Ovary (tissue), 9 donors: ENCODE results near the gene NOTCH4. TPM values are rescaled to one million over a fixed set of nuclear protein-coding genes. Genes with fewer than 3 reads are reported as not detected.

ENCODE experiments used
- DNase-seq, 5 donors: peaks; one replicate each; pipeline ENCODE4 v3.0.0-alpha.2; 2019 to 2020
- H3K27ac ChIP-seq, 2 donors: fragments of 200-600 bp; one replicate each; pipeline versions ENCODE4 v1.5.1 to v1.8.0; 2019 to 2022
- H3K27me3 ChIP-seq: fragments of 200-600 bp; one replicate; pipeline ENCODE4 v1.8.0; 2022
- H3K36me3 ChIP-seq: fragments of 200-600 bp; sonication (generic); one replicate; pipeline ENCODE4 v1.5.1; 2019
- H3K4me1 ChIP-seq: one replicate; pipeline ENCODE4 v1.8.1; 2013; ENCODE audit warnings: mild to moderate bottlenecking, moderate library complexity; ENCODE audit not compliant: insufficient read depth
- H3K4me3 ChIP-seq: fragments of 200-600 bp; sonication (generic); one replicate; pipeline ENCODE4 v1.5.1; 2017
- H3K9me3 ChIP-seq, 2 donors: fragments of 200-600 bp in 1 of 2; sonication (generic) in 1 of 2; one replicate each; pipeline versions ENCODE4 v1.5.1 to v1.8.1; 2013 to 2019; ENCODE audit warnings: mild to moderate bottlenecking in 1 of 2, moderate library complexity in 1 of 2
- EP300 ChIP-seq: sonication (generic); formaldehyde crosslinking; IDR thresholded peaks from one replicate; pipeline ENCODE4 v1.6.1; 2017; ENCODE audit warnings: antibody characterized with exemption
- POLR2A ChIP-seq: fragments of 450-650 bp; IDR thresholded peaks from one replicate; pipeline ENCODE4 v1.6.1; 2017; ENCODE audit warnings: antibody characterized with exemption, mild to moderate bottlenecking, moderate library complexity
- WGBS, 3 donors: extraction: QIAGEN DNeasy Blood & Tissue Kit in 1 of 3; methylation state at CpG; one replicate each; pipeline versions ENCODE4 v1.1.5 to v1.1.7; 2013 to 2017; 5-methylcytosine and 5-hydroxymethylcytosine counted together
- intact Hi-C, 4 donors: fragments of 100-400 bp; cut with DNase I; formaldehyde crosslinking; loops; one replicate each; pipeline versions ENCODE4 v1.11.0 to v1.15.1; 2022 to 2023
- microRNA-seq, 3 donors: library from miRNA; unstranded; fragments of <30 nt; microRNA quantifications; one replicate each; pipeline versions ENCODE4 to v1.2.0, GENCODE V29; 2019 to 2020
- polyA plus RNA-seq, 2 donors: library from polyadenylated mRNA; stranded (reverse); fragments of 200-250 nt in 1 of 2; fragments of 350-450 nt in 1 of 2; fragmentation: Illumina TruSeq in 1 of 2; extraction: RNeasy Lipid Tissue Mini Kit (QIAGEN cat#74804) in 1 of 2; gene quantifications; one replicate each; pipeline ENCODE4 v1.2.3, GENCODE V29; 2013 to 2014
- small RNA-seq: library from RNA; depleted of rRNA; stranded (forward); fragments of <200 nt; gene quantifications from one replicate; pipeline ENCODE3, GENCODE V24; 2016
- total RNA-seq, 7 donors: library from RNA; depleted of rRNA in 2 of 7; stranded (reverse); fragments of >200 nt in 2 of 7; fragmentation: NEBNext Ultra II Directional in 3 of 7; extraction: Animal tissue kit (Norgen Biotek cat#: 25700) in 3 of 7; gene quantifications; one replicate each; pipeline versions ENCODE4 v1.1.0 to v1.2.4, GENCODE V29; 2016 to 2023
- TF ChIP-seq, protein P1 (sequence below), 3 donors: fragments of 450-650 bp in 2 of 3; fragments of 200-600 bp in 1 of 3; IDR thresholded peaks; one replicate each; pipeline versions ENCODE4 v1.5.1 to v1.8.0; 2016 to 2022; ENCODE audit warnings: antibody characterized with exemption in 3 of 3, mild to moderate bottlenecking in 1 of 3
- donor health status: DM: no; HTN: no; CAD: no; lungs with moderate emphysema.
- donor health status: DM: no; HTN: no; CAD: no.
- donor health status: Bipolar disorder and iron deficiency.
- donor health status: DM: yes; HTN: yes; CAD: no.
- donor health status: DM: no; HTN: no; CAD: no.
- donor health status: DM: yes; HTN: yes; CAD: no.

NOTCH4 gene
- total and polyA plus RNA-seq, 9 donors = 7.2 to 21.2 (median 12.4) TPM

DNA sequence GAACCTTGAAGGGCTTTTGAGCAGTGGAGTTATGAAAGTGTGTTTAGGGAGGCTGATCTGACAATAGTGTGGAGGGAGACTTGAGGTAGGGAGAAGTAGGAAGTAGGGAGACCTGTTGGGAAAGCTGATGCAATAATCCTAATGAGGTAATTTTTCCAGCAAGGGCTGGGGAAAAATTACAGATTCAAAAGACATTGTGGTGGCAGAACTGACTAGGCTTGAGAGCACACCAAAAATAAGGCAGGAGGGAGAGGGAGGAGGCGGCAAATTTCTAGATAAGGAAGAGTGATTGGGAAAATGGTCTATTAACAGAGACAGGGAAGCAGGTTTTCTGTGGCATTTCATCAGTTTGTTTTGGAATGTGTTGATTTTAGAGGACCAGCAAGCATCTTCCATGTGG, 77.6 kb downstream of the NOTCH4 start:
- Histone ChIP-seq H3K4me1 (no peaks in the 10 kb centered on the region), H3K36me3 (no peaks in the 10 kb centered on the region), H3K4me3 (no peak overlapping the region), H3K27me3 (no peaks in the 10 kb centered on the region), H3K9me3 (no peaks in the 10 kb centered on the region), H3K27ac (peak overlapping the region in 1 of 2 donors; percentile 32)
- DNase-seq = no peak
- WGBS, 3 donors = 10 to 34% (median 21%) methylated on average over 1 of the region's 1 CpG
- intact Hi-C loops = no loop called here
- TF ChIP-seq POLR2A = no peak
- no peak for TF ChIP-seq EP300
- TF ChIP-seq, protein P1, sequence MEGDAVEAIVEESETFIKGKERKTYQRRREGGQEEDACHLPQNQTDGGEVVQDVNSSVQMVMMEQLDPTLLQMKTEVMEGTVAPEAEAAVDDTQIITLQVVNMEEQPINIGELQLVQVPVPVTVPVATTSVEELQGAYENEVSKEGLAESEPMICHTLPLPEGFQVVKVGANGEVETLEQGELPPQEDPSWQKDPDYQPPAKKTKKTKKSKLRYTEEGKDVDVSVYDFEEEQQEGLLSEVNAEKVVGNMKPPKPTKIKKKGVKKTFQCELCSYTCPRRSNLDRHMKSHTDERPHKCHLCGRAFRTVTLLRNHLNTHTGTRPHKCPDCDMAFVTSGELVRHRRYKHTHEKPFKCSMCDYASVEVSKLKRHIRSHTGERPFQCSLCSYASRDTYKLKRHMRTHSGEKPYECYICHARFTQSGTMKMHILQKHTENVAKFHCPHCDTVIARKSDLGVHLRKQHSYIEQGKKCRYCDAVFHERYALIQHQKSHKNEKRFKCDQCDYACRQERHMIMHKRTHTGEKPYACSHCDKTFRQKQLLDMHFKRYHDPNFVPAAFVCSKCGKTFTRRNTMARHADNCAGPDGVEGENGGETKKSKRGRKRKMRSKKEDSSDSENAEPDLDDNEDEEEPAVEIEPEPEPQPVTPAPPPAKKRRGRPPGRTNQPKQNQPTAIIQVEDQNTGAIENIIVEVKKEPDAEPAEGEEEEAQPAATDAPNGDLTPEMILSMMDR (IDR thresholded peaks at IDR 0.05) = no peak

Small RNA genes within 50 kb of the gene (microRNA-seq; reads per million reads assigned to microRNA genes)
- 0 to 0.18 (median 0) reads per million in 3 donors for gene MIR6721
- 0 to 0.32 (median 0) reads per million in 3 donors for gene MIR6833

Small RNA genes within 50 kb of the gene (small RNA-seq; reads per million reads assigned to genes)
- gene AL662884.1 (not detected), gene MIR6833 (not detected)

Other genes starting within 250 kb of the NOTCH4 start
- gene C4A, start 242.0 kb downstream of the NOTCH4 start, total RNA-seq = 1,000 to 10,000 TPM in 1 of 7 donors, 100 to 1,000 TPM in 6; 147 to 1,617 (median 248) TPM
- gene C4A, start 242.0 kb downstream of the NOTCH4 start, polyA plus RNA-seq = 100 to 1,000 TPM; 114 to 324 TPM
- gene C4B, start 209.3 kb downstream of the NOTCH4 start, total RNA-seq = 1,000 to 10,000 TPM in 1 of 7 donors, 100 to 1,000 TPM in 6; 163 to 1,673 (median 271) TPM
- 100 to 1,000 TPM in 1 of 2 donors, 10 to 100 TPM in 1; 97.4 to 326 TPM for gene C4B, start 209.3 kb downstream of the NOTCH4 start, polyA plus RNA-seq
- gene CYP21A2, start 185.7 kb downstream of the NOTCH4 start, total RNA-seq = 10 to 100 TPM in 1 of 7 donors, 1 to 10 TPM in 6; 2.4 to 21.7 (median 8.8) TPM
- 1 to 10 TPM; 1.9 to 4.8 TPM for gene CYP21A2, start 185.7 kb downstream of the NOTCH4 start, polyA plus RNA-seq
- gene TNXB, start 114.7 kb downstream of the NOTCH4 start, total RNA-seq = 100 to 1,000 TPM in 6 of 7 donors, 10 to 100 TPM in 1; 58.5 to 334 (median 205) TPM
- gene TNXB, start 114.7 kb downstream of the NOTCH4 start, polyA plus RNA-seq = 100 to 1,000 TPM in 1 of 2 donors, 10 to 100 TPM in 1; 13.3 to 114 TPM
- gene ATF6B, start 95.8 kb downstream of the NOTCH4 start, total RNA-seq = 100 to 1,000 TPM in 1 of 7 donors, 10 to 100 TPM in 6; 27.8 to 100 (median 84.5) TPM
- 10 to 100 TPM; 37.9 to 70.3 TPM for gene ATF6B, start 95.8 kb downstream of the NOTCH4 start, polyA plus RNA-seq
- gene FKBPL, start 93.8 kb downstream of the NOTCH4 start, total RNA-seq = 1 to 10 TPM; 1.7 to 4.6 (median 4.1) TPM
- 1 to 10 TPM; 4.2 to 5.5 TPM for gene FKBPL, start 93.8 kb downstream of the NOTCH4 start, polyA plus RNA-seq
- gene PRRT1, start 72.1 kb downstream of the NOTCH4 start, total RNA-seq = 10 to 100 TPM in 5 of 7 donors, 1 to 10 TPM in 2; 2.4 to 44.1 (median 28.0) TPM
- 10 to 100 TPM; 16.3 to 27.7 TPM for gene PRRT1, start 72.1 kb downstream of the NOTCH4 start, polyA plus RNA-seq
- gene PPT2, start 69.9 kb downstream of the NOTCH4 start, total RNA-seq = 10 to 100 TPM; 33.5 to 63.9 (median 43.9) TPM
- gene PPT2, start 69.9 kb downstream of the NOTCH4 start, polyA plus RNA-seq = 10 to 100 TPM; 34.4 to 53.1 TPM
- 10 to 100 TPM; 11.8 to 47.3 (median 36.8) TPM for gene EGFL8, start 59.5 kb downstream of the NOTCH4 start, total RNA-seq
- 10 to 100 TPM; 29.8 to 36.7 TPM for gene EGFL8, start 59.5 kb downstream of the NOTCH4 start, polyA plus RNA-seq
- 10 to 100 TPM; 29.6 to 82.4 (median 60.6) TPM for gene AGPAT1, start 48.0 kb downstream of the NOTCH4 start, total RNA-seq
- gene AGPAT1, start 48.0 kb downstream of the NOTCH4 start, polyA plus RNA-seq = 10 to 100 TPM; 53.5 to 75.7 TPM
- 10 to 100 TPM; 49.2 to 81.6 (median 75.4) TPM for gene RNF5, start 45.7 kb downstream of the NOTCH4 start, total RNA-seq
- gene RNF5, start 45.7 kb downstream of the NOTCH4 start, polyA plus RNA-seq = 100 to 1,000 TPM in 1 of 2 donors, 10 to 100 TPM in 1; 88.6 to 103 TPM
- 10 to 100 TPM in 1 of 7 donors, 1 to 10 TPM in 6; 3.4 to 12.8 (median 8.1) TPM for gene AGER, start 39.8 kb downstream of the NOTCH4 start, total RNA-seq
- gene AGER, start 39.8 kb downstream of the NOTCH4 start, polyA plus RNA-seq = 1 to 10 TPM; 5.1 to 5.9 TPM
- gene PBX2, start 33.9 kb downstream of the NOTCH4 start, total RNA-seq = 100 to 1,000 TPM in 4 of 7 donors, 10 to 100 TPM in 3; 39.3 to 110 (median 100) TPM
- gene PBX2, start 33.9 kb downstream of the NOTCH4 start, polyA plus RNA-seq = 10 to 100 TPM; 74.0 to 75.5 TPM
- 1 to 10 TPM; 3.1 to 8.4 (median 4.7) TPM for gene GPSM3, start 31.4 kb downstream of the NOTCH4 start, total RNA-seq
- gene GPSM3, start 31.4 kb downstream of the NOTCH4 start, polyA plus RNA-seq = 1 to 10 TPM; 5.4 to 8.7 TPM
- gene TSBP1, start 147.8 kb upstream of the NOTCH4 start, total RNA-seq = not detected
- not detected for gene TSBP1, start 147.8 kb upstream of the NOTCH4 start, polyA plus RNA-seq
- not detected for gene BTNL2, start 183.1 kb upstream of the NOTCH4 start, total RNA-seq
- not detected for gene BTNL2, start 183.1 kb upstream of the NOTCH4 start, polyA plus RNA-seq
- 100 to 1,000 TPM in 5 of 7 donors, 10 to 100 TPM in 2; 19.5 to 262 (median 130) TPM for gene HLA-DRA, start 215.8 kb upstream of the NOTCH4 start, total RNA-seq
- gene HLA-DRA, start 215.8 kb upstream of the NOTCH4 start, polyA plus RNA-seq = 1,000 to 10,000 TPM in 1 of 2 donors, 100 to 1,000 TPM in 1; 118 to 1,131 TPM